DND-41 (cell line): ENCODE results near the gene SLC44A3.

Source experiments
- CTCF ChIP-seq: IDR thresholded peaks from 2 replicates; pipeline ENCODE4 v1.5.1; 2012; ENCODE audit warnings: borderline replicate concordance, low read length, moderate library complexity, mild to moderate bottlenecking; ENCODE audit not compliant: poor library complexity, severe bottlenecking; ENCODE audit errors: extremely low read depth
- EZH2 ChIP-seq: IDR thresholded peaks from 3 replicates; pipeline ENCODE4 v1.6.1; 2012; ENCODE audit warnings: borderline replicate concordance, low read depth, mild to moderate bottlenecking, moderate library complexity, low read length, inconsistent platforms; ENCODE audit not compliant: severe bottlenecking

GRCh38 chr1:94805912-94806311 is 14.2 kb upstream of the SLC44A3 start:
- TF ChIP-seq EZH2 = no peak
- peak; percentile 95 for TF ChIP-seq CTCF
